Right ventricle myocardium superior (tissue), 1 donor: Measurements from ENCODE around the gene RGS2. TPM values are rescaled to one million over a fixed set of nuclear protein-coding genes. Genes with fewer than 3 reads are reported as not detected.

Experiments used
- ATAC-seq: fragments of 200-7000 bp; cut with Tn5 transposase; one replicate; pipeline ENCODE4 v1.9.1; 2020; ENCODE audit warnings: mild to moderate bottlenecking; ENCODE audit not compliant: poor library complexity
- DNase-seq: peaks from one replicate; pipeline ENCODE4 v3.0.0-alpha.2; 2020
- intact Hi-C: fragments of 100-400 bp; cut with DNase I; formaldehyde crosslinking; loops from one replicate; pipeline ENCODE4 v1.11.2; 2022
- total RNA-seq: library from RNA; stranded (reverse); fragmentation: NEBNext Ultra II Directional; extraction: Animal tissue kit (Norgen Biotek cat#: 25700); gene quantifications from one replicate; pipeline ENCODE4 v1.2.1, GENCODE V29; 2021
- donor health status: DM: no; HTN: yes; CAD: no; lungs with severe emphysema.

The RGS2 gene
- total RNA-seq, 1 donor from 2014 or later = 18.4 TPM

GRCh38 chr1:192860478-192861185 lies 51.8 kb downstream of the RGS2 start:
- ATAC-seq (no peak), DNase-seq (no peak)
- intact Hi-C loops = no loop called here

GRCh38 chr1:192861860-192862259 lies 53.0 kb downstream of the RGS2 start:
- no peak for ATAC-seq
- intact Hi-C loops = no loop called here

More at GRCh38 chr1:192861860-192862259, 53.0 kb downstream of the RGS2 start:
- DNase-seq = no peak

Other genes starting within 250 kb of the RGS2 start
- gene RGS1, start 233.3 kb upstream of the RGS2 start, total RNA-seq = 0.65 TPM
- 0.30 TPM for gene RGS13, start 172.9 kb upstream of the RGS2 start, total RNA-seq